MCF 10A (cell line): ENCODE results near the gene KRTAP10-5. TPM values are rescaled to one million over a fixed set of nuclear protein-coding genes. Genes with fewer than 3 reads are reported as not detected.
A peak's percentile ranks its signal among the peaks of the same experiment; 100 is the strongest.

ENCODE experiments used
- BruUV-seq: library from RNA; stranded (reverse); fragments of 400-500 nt; replicated peaks from 2 replicates; lab custom pipeline; 2021; lab: Mats Ljungman, UMichigan
- CTCF ChIA-PET: fragments of 300-600 bp; sonication (Branson Sonifier 250); formaldehyde crosslinking; extraction: SDS; loops from one replicate; lab custom pipeline; 2021; ENCODE audit warnings: antibody characterized with exemption, inconsistent platforms; lab: Yijun Ruan, JAX
- POLR2A ChIA-PET: fragments of 300-600, 350-650 bp; sonication (Branson Sonifier 250); formaldehyde crosslinking; extraction: SDS; loops from one replicate; lab custom pipeline; 2020; ENCODE audit warnings: antibody characterized with exemption, inconsistent platforms; lab: Yijun Ruan, JAX
- DNase-seq: peaks from one replicate; pipeline ENCODE4 v3.0.0-alpha.2; 2018; ENCODE audit not compliant: unreplicated experiment
- H3K27ac Mint-ChIP-seq: one replicate; pipeline ENCODE4 v1.8.0; 2022; ENCODE audit warnings: mild to moderate bottlenecking, low read depth, mixed read lengths; ENCODE audit not compliant: unreplicated experiment
- H3K27me3 Mint-ChIP-seq: one replicate; pipeline ENCODE4 v1.8.0; 2022; ENCODE audit warnings: mixed read lengths; ENCODE audit not compliant: insufficient read depth, unreplicated experiment
- H3K36me3 Mint-ChIP-seq: one replicate; pipeline ENCODE4 v1.8.0; 2022; ENCODE audit warnings: mild to moderate bottlenecking, moderate library complexity, mixed read lengths; ENCODE audit not compliant: insufficient read depth, unreplicated experiment
- H3K4me1 Mint-ChIP-seq: one replicate; pipeline ENCODE4 v1.8.0; 2022; ENCODE audit warnings: mixed read lengths; ENCODE audit not compliant: insufficient read depth, unreplicated experiment
- H3K4me3 Mint-ChIP-seq: one replicate; pipeline ENCODE4 v1.8.0; 2022; ENCODE audit warnings: mild to moderate bottlenecking, moderate library complexity, mixed read lengths; ENCODE audit not compliant: unreplicated experiment
- H3K9me3 Mint-ChIP-seq: one replicate; pipeline ENCODE4 v1.8.0; 2022; ENCODE audit warnings: mixed read lengths; ENCODE audit not compliant: unreplicated experiment
- intact Hi-C: fragments of 100-400 bp; cut with micrococcal nuclease; formaldehyde crosslinking; loops from 2 replicates; pipeline ENCODE4 v1.14.1; 2022
- total RNA-seq: library from RNA; stranded (reverse); gene quantifications from 2 replicates; pipeline ENCODE4 v1.2.3, GENCODE V29; 2022
- TF ChIP-seq, protein P1 (sequence below): fragments of 200-600 bp; IDR thresholded peaks from one replicate; pipeline ENCODE4 v1.8.0; 2022; ENCODE audit warnings: antibody characterized with exemption, mild to moderate bottlenecking; ENCODE audit not compliant: unreplicated experiment

The KRTAP10-5 gene
- total RNA-seq, 1 experiment from 2014 or later: not detected

DNA sequence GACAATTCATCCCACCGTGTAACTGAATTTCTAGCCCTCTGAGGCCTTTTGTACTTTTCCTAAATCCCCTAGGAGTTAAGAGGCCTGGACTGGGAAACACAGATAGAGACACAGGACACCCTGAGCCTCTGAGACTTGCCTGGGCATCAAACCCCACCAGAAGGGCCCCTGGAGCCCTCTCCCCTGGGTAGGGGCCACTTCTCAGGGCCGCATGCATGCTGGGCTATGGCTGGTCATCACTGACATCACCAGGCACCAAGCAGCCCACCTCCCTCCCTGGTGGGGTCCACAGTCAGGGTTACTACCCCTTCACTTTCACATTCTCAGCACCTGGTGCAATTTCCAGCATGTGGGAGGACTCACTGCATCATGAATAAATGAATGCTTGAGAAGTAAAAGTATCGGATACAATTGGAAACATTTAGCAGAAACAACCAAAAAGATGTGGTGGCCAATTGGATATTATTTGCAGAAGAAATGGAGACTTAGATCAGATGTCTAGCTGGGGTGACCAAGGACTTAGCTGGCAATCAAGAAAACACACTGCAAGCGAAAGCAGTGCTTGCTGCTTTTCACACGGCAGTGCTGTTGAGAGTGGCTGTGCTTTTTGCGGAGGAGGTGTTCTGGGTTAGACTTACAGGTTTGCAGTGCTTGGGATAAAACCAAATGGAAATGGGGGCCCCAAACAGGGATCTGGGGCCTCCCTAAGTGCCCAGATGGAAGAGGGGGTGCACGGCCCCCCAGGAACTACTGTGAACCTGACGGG, 19.0 kb upstream of the KRTAP10-5 start:
- no peak for DNase-seq
- no TSS peak for BruUV-seq
- peaks cover 5% of the 10 kb centered on the region for H3K36me3 Mint-ChIP-seq
- CTCF ChIA-PET: no interaction called here
- H3K27me3 Mint-ChIP-seq: peaks cover 36% of the 10 kb centered on the region
- peaks cover 6% of the 10 kb centered on the region for H3K4me1 Mint-ChIP-seq
- no peak overlapping the region for H3K4me3 Mint-ChIP-seq
- POLR2A ChIA-PET: no interaction called here
- TF ChIP-seq, protein P1, sequence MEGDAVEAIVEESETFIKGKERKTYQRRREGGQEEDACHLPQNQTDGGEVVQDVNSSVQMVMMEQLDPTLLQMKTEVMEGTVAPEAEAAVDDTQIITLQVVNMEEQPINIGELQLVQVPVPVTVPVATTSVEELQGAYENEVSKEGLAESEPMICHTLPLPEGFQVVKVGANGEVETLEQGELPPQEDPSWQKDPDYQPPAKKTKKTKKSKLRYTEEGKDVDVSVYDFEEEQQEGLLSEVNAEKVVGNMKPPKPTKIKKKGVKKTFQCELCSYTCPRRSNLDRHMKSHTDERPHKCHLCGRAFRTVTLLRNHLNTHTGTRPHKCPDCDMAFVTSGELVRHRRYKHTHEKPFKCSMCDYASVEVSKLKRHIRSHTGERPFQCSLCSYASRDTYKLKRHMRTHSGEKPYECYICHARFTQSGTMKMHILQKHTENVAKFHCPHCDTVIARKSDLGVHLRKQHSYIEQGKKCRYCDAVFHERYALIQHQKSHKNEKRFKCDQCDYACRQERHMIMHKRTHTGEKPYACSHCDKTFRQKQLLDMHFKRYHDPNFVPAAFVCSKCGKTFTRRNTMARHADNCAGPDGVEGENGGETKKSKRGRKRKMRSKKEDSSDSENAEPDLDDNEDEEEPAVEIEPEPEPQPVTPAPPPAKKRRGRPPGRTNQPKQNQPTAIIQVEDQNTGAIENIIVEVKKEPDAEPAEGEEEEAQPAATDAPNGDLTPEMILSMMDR: no peak
- intact Hi-C loops: no loop called here
- no peak overlapping the region for H3K27ac Mint-ChIP-seq
- H3K9me3 Mint-ChIP-seq: peaks cover 14% of the 10 kb centered on the region

DNA sequence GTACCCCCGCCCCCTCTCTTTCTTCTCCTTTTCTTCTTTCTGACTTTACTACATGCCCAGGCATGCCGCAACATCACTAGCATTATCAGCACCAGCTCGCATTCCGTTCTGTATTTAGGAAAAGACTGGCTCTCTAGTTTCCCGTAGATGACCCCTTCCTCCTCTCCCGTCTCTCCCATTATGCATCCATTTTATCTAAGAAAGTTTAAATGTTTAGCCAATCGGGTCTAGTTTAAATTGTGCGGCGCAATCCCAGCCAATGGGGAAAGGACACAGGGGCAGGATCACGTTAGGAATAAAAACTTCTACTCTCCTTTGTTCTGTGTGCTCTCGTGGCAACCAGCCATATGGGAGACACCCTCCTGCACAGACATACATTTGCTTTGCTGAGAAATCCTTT, 17.7 kb upstream of the KRTAP10-5 start:
- H3K36me3 Mint-ChIP-seq: peaks cover 5% of the 10 kb centered on the region
- intact Hi-C loops: no loop called here
- BruUV-seq: no TSS peak
- H3K27me3 Mint-ChIP-seq: peaks cover 26% of the 10 kb centered on the region
- DNase-seq: peak; percentile 11
- ChIA-PET POLR2A (no interaction called here), CTCF (no interaction called here)
- H3K4me1 Mint-ChIP-seq: peaks cover 6% of the 10 kb centered on the region
- H3K27ac Mint-ChIP-seq: no peak overlapping the region
- H3K9me3 Mint-ChIP-seq: peaks cover 14% of the 10 kb centered on the region
- TF ChIP-seq, protein P1: no peak
- no peak overlapping the region for H3K4me3 Mint-ChIP-seq

DNA sequence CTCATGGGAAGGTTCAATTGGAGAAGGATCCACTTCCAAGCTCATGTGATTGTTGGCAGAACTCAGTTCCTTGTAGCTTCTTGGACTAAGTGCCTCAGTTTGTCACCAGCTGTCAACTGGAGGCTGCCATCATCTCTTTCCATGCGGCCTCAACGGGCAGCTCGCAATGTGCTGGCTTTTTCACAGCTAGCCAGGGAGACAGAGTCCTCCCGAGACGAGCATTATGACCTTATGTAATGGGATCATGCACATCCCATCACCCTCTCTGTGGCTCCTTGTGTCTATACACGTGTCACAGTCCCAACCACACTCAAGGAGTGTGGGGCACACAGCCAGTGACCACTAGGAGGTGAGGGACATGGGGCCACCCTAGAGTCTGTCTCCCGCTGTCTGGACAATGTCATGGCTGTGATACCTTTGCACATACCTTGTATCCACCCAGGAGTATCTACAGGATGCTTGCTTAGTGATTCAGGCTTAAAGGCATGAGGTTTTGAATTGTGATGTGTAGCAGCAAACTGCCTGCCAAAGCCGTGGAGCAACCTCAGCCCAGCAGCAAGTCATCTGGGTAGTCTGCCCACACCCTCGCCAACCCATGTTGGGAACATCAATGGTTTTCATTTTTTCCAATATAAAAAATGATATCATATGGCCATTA, 15.8 kb upstream of the KRTAP10-5 start:
- no peak for DNase-seq
- intact Hi-C loops: no loop called here
- Mint-ChIP-seq H3K27me3 (peaks cover 17% of the 10 kb centered on the region), H3K27ac (no peak overlapping the region), H3K36me3 (peaks cover 5% of the 10 kb centered on the region), H3K9me3 (peaks cover 14% of the 10 kb centered on the region), H3K4me1 (peaks cover 6% of the 10 kb centered on the region), H3K4me3 (no peak overlapping the region)
- ChIA-PET POLR2A (interaction anchor here (0.7 to 1.5 kb wide), 2 partner anchors 29 to 343 kb away, joined by 3 read pairs; no protein-coding TSS in a partner anchor), CTCF (interaction anchor here (1.1 to 1.3 kb wide), 2 partner anchors 197 to 198 kb away, joined by 3 read pairs; no protein-coding TSS in a partner anchor)
- TF ChIP-seq, protein P1: no peak
- BruUV-seq: no TSS peak

DNA sequence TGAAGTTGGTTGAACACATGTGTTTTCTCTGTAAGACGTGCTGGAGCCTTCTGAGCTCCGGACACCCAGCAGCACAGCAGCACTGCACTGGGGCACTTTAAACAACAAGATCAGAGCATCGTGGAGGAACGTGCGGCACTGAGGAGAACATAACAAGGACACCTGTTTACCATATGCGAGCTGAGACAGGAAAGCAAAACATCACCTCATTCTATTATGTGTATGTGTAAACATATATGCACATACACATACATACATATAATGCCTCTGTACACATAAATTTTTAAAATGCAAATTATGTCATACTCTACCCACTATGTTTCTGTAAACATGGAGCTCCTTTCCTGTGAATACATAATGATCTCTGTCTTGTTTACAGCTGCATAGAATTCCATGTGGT, 15.1 kb upstream of the KRTAP10-5 start:
- BruUV-seq: no TSS peak
- no peak overlapping the region for H3K27ac Mint-ChIP-seq
- H3K27me3 Mint-ChIP-seq: peaks cover 14% of the 10 kb centered on the region
- intact Hi-C loops: no loop called here
- DNase-seq: no peak
- ChIA-PET POLR2A (no interaction called here), CTCF (interaction anchor here (1.3 kb wide), 1 partner anchor 198 kb away, joined by 3 read pairs; no protein-coding TSS in a partner anchor)
- peaks cover 14% of the 10 kb centered on the region for H3K9me3 Mint-ChIP-seq
- peaks cover 5% of the 10 kb centered on the region for H3K36me3 Mint-ChIP-seq
- H3K4me1 Mint-ChIP-seq: peaks cover 6% of the 10 kb centered on the region
- H3K4me3 Mint-ChIP-seq: no peak overlapping the region
- TF ChIP-seq, protein P1: no peak
